Left hindlimb (tissue), 1 donor: ENCODE measurements around the gene C1QTNF12.
"Not testable (repeated sequence)": the region's sequence is repeated elsewhere in the genome, so short reads cannot be mapped to it uniquely, and the experiment has no call there.

Experiments
- DNase-seq: peaks from one replicate; pipeline ENCODE4 v3.0.0-alpha.2; 2018

The C1QTNF12 gene

GRCh38 chr1:1259119-1259488, 12.6 kb upstream of the C1QTNF12 start:
- no peak for DNase-seq

- no peak for DNase-seq
These were observed 10.7 kb upstream of the C1QTNF12 start for GRCh38 chr1:1256956-1257871.

DNA sequence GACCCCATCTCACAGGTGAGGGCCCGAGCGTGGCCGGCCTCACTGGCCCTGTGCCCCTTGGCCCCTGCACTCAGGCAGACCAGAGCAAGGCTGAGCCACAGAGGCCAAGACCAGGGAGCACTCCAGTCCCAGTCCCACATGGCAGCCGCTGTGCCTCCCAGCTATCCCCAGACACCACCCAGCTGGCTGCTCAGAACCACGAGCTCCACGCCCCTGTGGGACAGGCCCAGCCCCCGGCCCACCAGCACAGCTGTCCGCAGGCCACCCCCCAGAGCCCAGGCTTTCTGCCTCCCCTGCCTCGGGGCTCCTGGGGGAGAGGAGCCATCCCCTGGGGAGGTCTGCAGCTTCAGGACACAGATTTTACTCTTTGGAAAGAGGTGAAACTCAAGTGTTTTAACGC, 9.1 kb upstream of the C1QTNF12 start:
- DNase-seq, result no peak

GRCh38 chr1:1255078-1255477, 8.6 kb upstream of the C1QTNF12 start:
- DNase-seq, result no peak

DNA sequence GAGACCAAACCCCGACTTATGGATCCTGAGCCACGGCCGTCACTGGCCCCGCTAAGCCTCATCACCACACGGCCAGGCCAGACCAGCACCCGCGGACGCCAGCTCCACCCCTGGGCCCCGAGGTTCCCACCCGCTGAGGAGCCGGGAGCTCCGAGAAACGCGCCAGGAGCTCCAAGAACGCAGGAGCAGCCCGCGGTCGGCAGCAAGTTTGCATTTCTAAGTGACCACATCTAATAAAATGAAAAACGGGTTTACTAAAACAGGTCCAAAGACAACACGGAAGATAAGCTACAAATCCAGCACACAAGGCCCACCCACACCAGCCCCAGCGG, 8.1 kb upstream of the C1QTNF12 start:
- no peak for DNase-seq

- DNase-seq, result no peak
These were observed 7.6 kb upstream of the C1QTNF12 start for GRCh38 chr1:1253972-1254666.

DNA sequence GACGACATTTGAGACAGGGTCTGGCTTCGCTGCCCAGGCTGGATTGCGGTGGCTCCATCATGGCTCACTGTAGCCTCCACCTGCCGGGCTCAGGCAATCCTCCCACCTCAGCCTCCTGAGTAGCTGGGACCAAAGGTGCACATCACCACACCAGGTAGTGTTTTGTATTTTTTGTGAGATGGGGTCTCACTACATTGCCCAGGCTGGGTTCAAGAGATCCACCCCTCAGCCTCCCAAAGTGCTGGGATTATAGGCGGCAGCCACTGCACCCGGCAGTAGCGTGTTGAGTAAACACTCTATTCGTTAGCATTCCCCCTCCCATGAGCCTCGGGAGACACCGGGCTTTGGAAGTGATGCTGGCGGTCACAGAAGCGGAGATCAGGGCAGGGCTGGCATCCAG, 6.8 kb upstream of the C1QTNF12 start:
- DNase-seq, result no peak

GRCh38 chr1:1250786-1251284, 4.3 kb upstream of the C1QTNF12 start:
- no peak for DNase-seq

DNA sequence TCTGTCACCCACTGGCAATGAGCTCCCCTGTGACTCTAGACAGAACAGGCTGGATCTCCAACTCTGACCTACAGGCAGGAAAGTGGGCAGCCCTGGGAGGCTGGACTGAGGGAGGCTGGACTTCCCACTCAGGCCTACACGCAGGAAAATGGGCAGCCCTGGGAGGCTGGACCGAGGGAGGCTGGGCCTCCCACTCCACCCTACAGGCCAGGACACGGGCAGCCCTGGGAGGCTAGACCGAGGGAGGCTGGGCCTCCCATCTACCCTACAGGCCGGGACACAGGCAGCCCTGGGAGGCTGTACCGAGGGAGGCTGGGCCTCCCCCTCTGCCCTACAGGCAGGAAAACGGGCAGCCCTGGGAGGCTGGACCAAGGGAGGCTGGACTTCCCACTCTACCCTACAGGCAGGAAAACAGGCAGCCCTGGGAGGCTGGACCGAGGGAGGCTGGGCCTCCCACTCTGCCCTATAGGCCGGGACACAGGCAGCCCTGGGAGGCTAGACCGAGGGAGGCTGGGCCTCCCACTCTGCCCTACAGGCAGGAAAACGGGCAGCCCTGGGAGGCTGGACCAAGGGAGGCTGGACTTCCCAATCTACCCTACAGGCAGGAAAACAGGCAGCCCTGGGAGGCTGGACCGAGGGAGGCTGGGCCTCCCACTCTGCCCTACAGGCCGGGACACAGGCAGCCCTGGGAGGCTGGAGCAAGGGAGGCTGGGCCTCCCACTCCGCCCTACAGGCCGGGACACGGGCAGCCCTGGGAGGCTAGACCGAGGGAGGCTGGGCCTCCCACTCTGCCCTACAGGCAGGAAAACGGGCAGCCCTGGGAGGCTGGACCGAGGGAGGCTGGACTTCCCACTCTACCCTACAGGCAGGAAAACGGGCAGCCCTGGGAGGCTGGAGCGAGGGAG, 1.7 kb upstream of the C1QTNF12 start:
- not testable (repeated sequence) for DNase-seq

DNA sequence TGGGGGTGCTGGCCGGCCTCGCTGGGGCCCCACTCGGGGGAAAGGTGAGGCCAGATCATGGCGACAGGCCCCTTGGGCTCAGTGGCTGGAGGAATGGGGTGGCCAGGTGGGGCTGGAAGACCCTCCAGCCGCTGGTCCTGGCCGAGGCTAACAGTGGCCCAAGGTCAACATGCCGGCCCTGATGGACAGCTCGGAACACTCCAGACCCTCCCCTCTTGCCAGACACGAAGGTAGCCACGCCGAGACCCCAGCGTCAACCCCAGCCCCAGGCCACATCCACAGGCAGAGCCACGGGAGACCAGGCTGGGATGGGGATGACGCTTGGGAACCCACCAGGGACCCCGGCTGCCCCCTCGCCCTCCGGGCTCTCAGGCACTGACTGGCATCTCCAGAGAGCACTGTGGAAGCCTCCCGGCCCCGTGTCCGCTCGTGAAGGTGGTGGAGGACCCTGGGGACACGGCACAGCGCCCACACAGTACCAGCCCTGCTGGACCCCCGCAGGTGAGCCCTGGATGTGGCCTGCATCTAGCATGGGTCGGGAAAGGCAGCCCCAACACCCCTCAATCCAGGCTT, 905 bp upstream of the C1QTNF12 start:
- DNase-seq, result no peak

- DNase-seq, result no peak
These were observed 525 bp downstream of the C1QTNF12 start for GRCh38 chr1:1245817-1246576.

DNA sequence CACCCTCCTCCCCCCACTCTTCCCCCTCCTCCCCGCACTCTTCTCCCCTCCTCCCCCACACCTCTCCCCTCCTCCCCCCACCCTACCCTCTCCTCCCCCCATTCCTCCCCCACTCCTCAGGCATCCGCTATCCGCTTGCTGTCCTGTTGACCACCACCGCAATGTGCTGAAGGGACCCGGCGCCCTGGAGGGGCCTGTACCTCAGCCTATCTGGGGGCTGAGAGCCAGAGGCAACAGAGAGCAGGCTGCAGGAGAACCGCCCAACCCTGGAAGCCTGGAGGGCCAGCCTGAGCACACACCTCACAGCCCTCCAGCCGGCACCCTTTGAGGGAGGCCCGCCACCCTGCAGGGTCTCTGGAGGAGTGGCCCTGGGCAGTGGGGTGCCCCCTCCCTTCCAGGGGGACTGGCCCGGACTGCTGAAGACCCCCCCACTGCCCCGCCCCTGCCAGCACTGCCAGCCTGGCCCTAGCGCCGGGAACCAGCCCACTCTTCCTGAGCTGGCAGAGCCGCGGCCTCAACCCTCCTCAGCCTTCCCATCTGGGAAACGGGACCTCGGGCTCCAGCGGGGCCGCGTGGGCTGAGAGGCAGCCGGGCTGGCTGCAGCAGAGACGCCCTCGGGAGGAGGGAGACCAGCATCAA, 1.2 kb downstream of the C1QTNF12 start:
- DNase-seq, result no peak

GRCh38 chr1:1244192-1244811, 2.2 kb downstream of the C1QTNF12 start:
- DNase-seq, result no peak

DNA sequence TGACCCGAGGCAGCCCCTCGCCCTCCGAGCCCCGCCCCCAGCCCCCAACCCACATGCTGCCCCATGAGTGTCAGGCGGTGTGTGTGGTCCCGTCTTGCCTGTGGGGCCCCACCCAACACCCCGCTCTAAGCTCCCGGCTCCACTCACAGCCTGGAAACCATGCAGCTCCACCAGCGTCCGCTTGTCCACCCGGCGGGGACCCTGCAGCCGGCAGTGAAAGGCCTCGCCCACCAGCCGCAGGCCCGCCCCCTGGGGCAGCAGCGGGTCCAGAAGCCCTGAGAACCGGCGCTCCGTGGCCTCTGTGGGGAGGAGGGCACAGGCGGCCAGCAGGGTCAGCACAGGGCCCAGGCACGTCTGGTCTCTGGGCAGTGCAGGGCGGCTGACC, 2.7 kb downstream of the C1QTNF12 start:
- no peak for DNase-seq

GRCh38 chr1:1243266-1243660, 3.3 kb downstream of the C1QTNF12 start:
- DNase-seq, result no peak

DNA sequence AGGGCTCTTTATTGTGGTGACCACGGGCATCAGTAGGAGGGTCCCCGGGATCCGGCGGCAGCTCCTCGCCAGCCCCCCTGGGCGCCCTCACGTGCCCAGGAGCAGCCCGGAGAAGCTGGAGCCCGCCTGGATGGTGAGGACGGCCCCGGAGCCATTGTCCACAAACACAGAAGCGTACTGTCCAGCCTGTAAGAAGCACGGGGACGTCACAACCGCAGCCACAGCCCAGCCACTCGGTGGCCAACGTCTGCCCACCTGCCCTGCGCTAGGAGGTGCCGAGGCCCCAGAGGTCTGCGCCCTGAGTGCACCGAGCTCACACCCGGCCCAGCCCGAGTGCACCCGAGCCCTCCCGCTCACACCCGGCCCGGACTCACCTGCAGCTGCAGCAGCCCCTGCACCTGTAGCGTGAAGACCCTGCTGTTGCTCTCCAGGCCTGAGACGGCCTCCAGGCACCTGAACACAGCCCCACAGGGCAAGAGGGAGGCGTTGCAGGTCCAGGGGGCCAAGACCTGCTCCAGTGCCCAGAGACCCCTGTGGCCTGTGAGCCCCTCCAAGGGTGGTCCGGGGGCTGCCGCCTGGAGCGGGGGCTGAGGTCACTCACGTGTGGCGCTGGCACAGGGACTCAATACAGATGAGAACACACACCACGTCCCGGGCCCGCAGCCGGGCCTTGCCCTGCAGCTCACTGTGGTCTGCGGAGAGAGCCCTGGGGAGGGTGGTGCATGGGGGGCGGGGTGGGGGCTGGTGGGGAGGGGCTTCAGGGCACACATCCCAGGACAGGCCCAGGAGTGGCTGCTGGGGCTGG, 3.9 kb downstream of the C1QTNF12 start:
- DNase-seq, result no peak

GRCh38 chr1:1241588-1242219, 4.8 kb downstream of the C1QTNF12 start:
- no peak for DNase-seq

DNA sequence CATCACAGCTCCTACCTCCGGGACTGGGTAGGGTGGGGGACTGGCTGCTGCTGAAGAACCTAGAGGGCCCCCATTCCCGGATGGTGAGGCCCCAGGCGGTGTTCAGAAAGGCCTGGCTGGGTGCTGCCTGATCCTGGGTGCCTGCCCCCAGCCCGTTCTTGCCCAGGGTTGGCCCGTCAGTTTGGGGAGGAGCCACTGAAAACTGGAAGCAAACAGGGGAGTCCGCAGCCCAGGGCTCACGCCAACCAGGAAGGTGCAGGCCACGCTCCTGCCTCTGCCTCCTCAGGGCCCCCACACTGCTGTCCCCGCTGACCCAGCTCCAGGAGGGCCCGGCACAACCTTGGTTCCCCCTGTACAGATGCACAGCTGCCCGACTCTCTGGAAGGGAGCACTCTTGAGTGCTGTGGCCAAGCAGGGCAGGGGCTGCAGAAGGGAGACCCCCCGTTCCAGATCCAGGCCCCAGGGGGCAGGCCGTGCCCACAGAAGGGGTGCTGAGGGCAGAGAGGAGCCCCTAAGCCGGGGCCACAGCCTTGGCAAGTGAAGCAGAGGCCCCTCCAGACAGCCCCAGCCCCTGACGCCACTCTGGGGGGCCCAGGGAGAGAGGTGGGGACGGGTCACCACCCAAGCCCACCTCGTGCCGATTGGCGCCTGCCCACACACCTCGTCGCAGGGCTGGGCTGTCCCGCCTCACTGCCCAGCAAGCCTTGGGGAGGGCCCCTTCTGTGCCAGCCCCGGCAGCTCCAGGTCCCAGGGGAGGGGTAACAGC, 5.5 kb downstream of the C1QTNF12 start:
- DNase-seq, result no peak

- no peak for DNase-seq
These were observed 6.2 kb downstream of the C1QTNF12 start for GRCh38 chr1:1240348-1240732.
